MM.1S (cell line): ENCODE results near the gene BDH2.

ENCODE experiments used
- CTCF ChIP-seq: fragments of 300-600 bp; sonication (generic); IDR thresholded peaks from 2 replicates; pipeline ENCODE4 v1.5.1; 2016; ENCODE audit warnings: antibody characterized with exemption, low read length, mixed read lengths
- EZH2 ChIP-seq: fragments of 300-600 bp; sonication (generic); optimal IDR thresholded peaks from 2 replicates; pipeline ENCODE3; 2017; ENCODE audit warnings: low read depth, mild to moderate bottlenecking, antibody characterized with exemption, low read length, mixed read lengths

- TF ChIP-seq CTCF (no peak), EZH2 (no peak)
Measured at GRCh38 chr4:103054030-103054429, 45.6 kb downstream of the BDH2 start.
